Erythroblast (primary cell): ENCODE results near the gene RENBP.

ENCODE experiments used
- DNase-seq, 2 experiments: peaks; one replicate each; lab custom pipeline; 2025; lab: John Stamatoyannopoulos, UW
- GATA1 ChIP-seq: IDR thresholded peaks from 2 replicates; pipeline ENCODE4 v1.6.1; 2011; ENCODE audit warnings: low read depth, mild to moderate bottlenecking, control low read depth, low read length, moderate library complexity
- POLR2A ChIP-seq: IDR thresholded peaks from 2 replicates; pipeline ENCODE4 v1.6.1; 2011; ENCODE audit warnings: mild to moderate bottlenecking, low read length

RENBP gene

DNA sequence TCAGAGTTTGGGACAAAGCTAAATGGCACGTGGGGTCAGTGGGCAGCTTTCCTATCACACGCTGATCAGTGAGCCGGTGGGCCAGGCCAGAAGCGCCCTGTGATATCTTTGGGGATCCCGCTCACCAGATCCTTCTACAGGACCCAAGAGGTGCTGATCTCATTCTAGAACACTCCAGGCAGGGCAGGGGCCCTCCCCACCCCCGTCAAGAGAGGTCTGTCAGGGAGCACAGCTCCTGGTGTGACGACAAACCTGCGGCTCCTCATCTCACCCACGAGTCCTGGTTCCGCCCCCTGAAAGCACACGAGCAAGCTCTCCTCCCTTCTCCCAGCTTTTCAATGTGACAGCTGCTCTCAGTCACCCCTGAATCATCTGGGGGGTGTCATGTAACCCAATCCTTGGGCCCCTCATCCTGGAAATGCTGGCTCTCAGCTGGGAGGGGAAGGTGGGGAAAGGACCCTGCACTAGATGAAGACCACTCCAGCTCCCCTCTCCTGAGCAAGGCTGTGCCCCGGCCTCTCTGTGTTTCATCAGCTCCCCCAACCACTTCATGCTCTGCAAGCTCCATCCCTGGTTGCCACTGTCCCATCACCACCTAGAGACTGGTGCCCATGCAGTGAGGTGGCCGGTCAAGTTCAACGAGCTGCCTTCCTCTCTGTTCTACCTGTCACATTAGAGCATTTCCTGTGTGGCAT lies 22.5 kb upstream of the RENBP start:
- no peak for DNase-seq
- no peak for TF ChIP-seq GATA1
- no peak for TF ChIP-seq POLR2A

DNA sequence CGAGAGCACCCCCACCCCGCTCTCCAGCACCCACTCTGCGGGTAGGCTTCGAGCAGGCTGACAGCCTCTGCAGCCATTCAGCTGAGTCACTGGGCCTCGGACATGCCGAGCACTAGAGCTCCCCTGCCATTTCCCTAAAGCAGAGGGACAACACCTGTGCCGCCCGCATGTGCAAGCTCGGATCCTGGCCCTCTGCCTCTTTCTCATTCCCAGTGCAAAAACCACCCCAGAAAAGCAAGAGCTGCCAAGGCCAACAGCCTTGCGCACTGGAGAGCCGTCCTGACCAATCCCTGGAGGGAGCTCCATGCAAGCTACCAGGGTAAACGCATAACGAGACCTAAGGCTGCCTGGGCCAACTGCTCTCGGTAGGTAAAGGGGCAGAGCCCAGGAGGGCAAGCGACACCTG lies 21.8 kb upstream of the RENBP start:
- DNase-seq = no peak
- TF ChIP-seq GATA1 (no peak), POLR2A (no peak)

DNA sequence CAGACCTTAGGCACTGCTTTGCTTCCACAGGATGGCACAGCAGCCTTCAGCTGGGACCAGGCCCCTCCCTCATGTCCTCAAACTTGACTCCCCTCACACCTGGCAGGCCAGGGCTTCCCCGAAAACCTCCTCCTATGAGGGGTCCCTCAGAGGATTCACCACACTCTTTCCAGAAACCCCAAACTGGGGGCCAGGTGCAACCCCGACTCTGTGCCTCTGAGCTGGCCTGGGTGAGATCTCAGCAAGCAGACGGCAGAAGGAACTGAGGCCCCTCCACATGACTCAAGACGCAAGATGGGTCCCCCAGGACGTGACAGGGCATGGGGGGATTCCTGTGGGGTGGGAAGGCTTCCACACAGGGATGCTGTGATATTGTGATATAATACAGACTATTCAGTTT lies 21.0 kb upstream of the RENBP start:
- no peak for DNase-seq
- TF ChIP-seq GATA1 = no peak
- no peak for TF ChIP-seq POLR2A

DNA sequence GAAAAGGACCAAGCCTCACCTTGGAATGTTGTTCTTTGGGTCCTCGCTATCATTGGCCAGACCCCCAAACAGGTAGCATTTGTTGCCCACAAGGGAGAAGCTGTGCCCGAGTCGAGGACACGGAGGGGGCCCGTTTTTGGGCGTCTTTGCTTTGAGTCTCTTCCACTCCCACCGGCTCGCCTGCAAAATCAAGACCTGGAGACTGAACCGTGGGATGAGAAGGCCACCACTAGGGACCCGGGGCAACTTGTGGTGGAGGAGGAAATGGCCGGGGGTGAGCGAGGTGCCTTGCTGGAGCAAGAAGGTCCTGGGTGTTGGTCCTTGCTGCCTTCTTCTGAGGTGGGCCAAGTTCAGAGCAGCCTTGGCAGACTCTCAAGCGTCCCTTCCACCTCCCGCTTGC lies 19.7 kb upstream of the RENBP start:
- no peak for DNase-seq
- no peak for TF ChIP-seq POLR2A
- no peak for TF ChIP-seq GATA1

DNA sequence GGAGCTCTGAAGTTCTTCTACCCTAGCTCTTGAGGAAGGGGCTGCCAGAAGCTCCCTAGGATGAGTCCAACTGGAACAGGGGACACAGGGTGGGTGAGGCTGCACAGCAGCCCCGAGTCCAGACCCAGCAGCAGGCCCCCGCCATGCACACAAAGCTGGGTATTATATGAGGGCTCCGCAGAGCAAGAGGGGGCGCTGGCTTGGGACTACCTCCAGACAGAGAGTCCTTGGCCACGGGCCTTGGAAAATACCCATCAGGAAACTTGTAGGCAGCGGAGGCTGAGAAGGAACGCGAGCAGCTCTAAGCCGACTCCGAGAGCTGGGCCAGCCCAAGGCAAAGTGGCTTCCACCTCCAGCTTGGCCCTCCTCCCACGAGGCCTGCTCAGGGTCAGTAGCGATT lies 19.1 kb upstream of the RENBP start:
- no peak for DNase-seq
- TF ChIP-seq GATA1 = no peak
- no peak for TF ChIP-seq POLR2A

DNA sequence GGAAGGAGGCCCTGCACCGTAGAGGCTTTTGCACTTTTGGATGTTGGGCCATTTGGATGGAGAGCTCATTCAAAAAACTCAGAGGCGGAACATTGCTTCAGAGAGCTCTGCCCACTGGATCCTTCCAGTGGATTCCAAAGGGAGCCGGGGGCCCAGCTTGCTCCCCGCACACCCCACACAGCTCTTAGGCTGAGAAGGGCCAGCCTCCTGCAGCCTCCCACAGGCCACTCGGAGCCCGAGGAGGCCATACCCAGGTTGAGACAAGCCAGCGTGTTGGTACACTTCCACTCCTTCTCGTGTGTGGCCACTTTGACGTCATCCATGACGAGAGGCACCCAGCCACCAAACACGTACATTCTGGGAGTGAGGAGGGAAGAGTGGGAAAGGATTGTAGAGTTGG lies 16.8 kb upstream of the RENBP start:
- DNase-seq = no peak
- no peak for TF ChIP-seq POLR2A
- no peak for TF ChIP-seq GATA1

DNA sequence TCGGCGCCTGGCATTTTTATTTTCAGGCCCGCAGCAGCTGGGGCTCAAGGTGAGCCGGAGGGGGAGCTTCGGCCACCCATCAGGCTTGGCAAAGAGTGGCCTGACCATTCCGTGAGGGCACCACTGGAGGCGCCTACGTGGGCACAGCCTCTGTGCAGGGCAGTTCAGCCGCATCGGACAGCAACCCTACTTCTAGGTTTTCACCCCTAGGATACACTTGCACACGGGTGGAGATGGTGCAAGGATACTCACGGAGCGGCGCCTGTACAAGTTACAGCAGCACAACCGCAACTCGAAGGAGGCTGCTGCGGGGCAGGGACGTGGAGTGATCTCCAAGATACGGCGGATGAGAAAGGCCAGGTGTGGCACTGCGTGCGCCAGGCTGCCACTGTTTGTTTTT lies 16.3 kb upstream of the RENBP start:
- no peak for DNase-seq
- TF ChIP-seq GATA1 (no peak), POLR2A (no peak)

DNA sequence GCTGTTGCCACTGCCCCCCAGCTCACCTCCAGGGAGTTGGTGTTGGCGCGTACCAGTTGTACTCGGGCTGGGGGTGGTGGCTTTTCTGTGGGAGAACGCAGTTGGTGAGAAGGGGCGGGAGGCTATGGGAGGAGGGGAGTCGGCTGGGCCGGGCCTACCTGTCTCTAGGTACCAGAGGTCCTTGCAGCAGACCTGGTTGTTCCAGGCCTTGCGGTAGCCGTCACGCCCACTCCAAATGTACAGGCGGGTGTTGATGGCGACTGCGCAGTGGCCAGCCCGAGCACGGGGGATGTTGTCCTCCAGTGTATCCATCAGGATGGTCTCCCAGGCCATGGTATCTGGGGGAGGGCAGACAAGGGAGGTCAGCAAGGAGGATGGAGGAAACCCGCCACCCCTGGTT lies 15.6 kb upstream of the RENBP start:
- TF ChIP-seq GATA1 (no peak), POLR2A (no peak)
- DNase-seq = no peak

DNA sequence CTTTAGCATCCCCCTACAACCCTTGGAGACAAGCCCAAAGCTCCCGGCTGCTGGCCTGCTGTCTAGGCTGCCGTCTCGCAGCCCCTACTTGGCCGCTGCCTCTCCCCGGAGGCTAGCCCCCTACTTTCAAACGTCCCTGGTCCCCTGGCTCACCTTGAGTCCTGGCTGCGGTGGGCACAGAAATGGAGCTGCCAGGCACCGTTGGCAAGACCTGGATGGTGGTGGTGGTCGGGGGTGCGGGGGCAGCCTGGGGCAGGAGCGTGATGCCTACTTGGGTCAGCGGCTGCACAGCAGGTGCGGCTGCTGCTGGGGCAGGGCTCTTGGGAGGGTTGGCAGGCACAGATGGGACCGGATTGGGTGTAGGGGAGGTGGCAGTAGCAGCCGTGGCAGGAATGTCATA lies 15.2 kb upstream of the RENBP start:
- no peak for DNase-seq
- TF ChIP-seq GATA1 = no peak

DNA sequence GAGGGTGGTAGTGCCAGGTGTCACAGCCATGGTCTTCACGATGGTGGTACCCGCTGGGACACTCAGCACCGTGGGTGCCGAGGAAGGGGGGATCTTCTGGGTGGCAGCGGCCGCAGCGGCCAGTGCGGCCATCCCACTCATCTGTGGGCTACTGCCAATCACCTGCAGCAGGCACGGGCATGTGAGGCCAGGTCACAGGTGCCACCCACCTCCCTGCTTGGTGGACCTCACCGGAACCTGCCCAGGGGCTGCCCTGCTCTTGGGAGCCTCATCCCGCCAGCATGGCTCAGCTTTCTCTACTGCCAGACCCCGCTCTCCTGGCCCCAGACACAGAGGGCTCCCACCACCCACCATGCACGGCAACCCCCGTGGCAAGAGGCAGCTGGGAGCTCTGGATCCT lies 14.2 kb upstream of the RENBP start:
- TF ChIP-seq GATA1 (no peak), POLR2A (no peak)
- DNase-seq = no peak

DNA sequence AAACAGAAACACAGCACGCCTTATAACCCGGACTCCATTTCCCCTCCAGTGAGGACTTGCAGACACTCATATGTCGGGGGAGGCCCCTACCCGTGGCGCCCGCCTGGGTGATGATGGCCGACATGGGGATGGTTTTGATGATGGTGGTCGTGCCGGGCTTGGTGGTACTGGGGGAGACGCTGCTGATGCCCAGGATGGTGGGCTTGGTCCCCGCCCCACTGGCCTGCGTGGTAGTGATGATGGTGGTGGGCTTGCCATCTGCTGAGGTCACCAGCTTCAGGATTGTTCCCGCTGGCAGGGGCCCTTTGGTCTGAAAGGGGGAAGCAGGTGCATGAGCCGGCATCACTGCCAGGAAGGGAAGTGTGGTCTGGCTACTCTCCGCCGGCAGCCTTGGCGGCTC lies 12.8 kb upstream of the RENBP start:
- no peak for TF ChIP-seq GATA1
- no peak for DNase-seq

DNA sequence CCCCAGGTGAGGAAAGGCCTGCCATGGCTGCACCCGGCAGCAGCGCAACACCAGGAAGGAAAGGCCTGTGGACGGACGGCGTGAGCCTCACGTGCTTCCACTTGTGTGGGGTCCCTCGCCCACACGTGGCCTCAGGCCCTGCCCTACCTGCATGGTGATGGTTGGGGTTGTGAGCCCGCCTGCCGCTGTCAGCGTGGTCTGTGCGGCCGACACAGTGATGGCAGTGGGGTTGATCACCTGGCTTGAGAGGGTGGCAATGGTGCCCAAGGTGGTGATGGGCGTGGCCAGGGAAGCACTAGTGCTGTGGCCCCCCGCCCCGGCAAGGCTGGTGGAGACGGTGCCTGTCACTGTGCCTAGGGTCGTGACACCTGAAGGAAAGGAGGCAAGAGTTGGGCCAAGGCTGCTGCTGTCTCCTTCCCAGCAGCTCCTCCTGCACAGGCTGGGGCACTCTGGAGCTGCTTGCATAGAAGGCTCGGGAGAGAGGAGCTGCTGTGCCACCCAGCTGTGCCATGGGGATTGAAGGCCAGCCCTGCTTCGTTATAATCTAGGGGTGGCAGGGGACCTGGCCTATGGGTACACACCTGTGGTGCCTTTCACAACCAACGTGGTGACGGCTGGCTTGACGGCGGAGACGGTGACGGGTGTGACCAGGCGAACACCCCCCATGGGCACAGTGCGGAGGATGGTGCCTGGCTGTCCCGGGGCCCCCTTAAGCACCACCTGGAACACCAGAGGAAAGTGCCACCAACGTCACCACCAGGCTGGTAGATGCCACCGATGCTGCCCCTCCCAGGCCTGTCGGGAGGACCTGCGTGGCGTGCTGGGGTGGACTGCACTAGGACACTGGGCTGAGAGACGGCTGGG lies 11.8 kb upstream of the RENBP start:
- no peak for DNase-seq
- TF ChIP-seq POLR2A (no peak), GATA1 (no peak)

DNA sequence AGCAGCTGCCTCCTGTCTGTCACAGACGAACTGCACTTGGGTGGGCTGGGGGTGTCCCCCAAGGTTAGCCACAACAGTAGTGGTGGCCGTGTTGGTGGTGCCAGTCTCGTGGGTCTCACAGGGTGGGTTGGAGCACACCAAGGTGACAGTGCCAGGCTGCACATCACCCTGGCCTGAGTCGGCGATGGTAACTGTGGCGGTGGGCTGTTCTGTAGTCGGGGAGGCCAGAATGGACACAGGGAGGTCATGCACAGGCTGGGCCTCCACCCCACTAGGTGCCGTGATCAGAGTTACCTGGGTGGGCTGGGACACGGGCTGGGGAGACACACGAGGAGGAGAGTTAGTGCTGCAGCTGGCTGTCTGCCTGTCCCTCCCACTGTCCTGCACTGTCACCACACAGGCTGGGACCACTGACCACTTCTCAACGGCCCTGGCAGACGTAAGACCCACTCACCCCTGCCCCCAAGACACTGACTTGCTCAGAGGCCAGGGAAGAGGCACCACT lies 10.8 kb upstream of the RENBP start:
- no peak for DNase-seq
- TF ChIP-seq GATA1 = no peak

DNA sequence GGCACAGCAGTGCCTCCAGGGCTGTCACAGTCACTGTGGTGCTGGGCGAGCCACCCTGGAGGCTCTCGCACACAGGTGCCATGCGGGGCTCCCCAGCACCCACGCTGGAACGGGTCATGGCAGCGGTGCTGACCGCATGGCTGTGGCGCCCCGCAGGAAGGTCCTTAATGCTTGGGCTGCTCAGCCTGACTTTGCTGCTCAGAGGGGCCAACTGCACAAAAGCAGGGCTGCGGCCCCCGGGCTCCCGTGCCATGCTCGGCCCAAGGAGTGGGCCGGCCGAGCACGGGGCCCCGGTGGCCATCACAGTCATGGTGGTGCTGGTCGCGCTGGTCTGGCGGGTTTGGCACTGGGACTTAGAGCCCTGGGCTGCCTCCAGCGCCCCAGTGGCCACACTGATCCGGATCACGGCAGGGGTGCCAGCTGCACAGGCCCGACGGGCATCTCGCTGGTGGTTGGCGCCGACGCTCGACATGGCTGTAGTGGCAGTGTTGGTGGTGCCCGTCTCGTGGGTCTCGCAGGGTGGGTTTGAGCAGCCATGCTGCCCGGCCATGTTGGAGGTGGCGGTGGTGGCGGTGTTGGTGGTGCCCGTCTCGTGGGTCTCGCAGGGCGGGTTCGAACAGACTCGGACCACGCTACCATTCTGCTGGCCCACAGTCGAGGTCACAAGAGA lies 10.2 kb upstream of the RENBP start:
- TF ChIP-seq POLR2A (no peak), GATA1 (no peak)
- no peak for DNase-seq
